H4 (cell line): ENCODE measurements around the gene TERT. TPM values are rescaled to one million over a fixed set of nuclear protein-coding genes. Genes with fewer than 3 reads are reported as not detected.

Experiments
- DNase-seq: peaks from one replicate; pipeline ENCODE4 v3.0.0-alpha.2; 2015; ENCODE audit warnings: low spot score
- total RNA-seq: library from RNA; depleted of rRNA; stranded (reverse); fragments of >200 nt; shearing (Covaris generic); gene quantifications from 2 replicates; pipeline ENCODE4 v1.2.3, GENCODE V29; 2014

TERT gene
- total RNA-seq, 1 experiment from 2014 or later, result 0.23 TPM

- DNase-seq, result no peak
Measured at GRCh38 chr5:1318659-1319251, 23.9 kb upstream of the TERT start.

GRCh38 chr5:1317921-1318565 lies 23.2 kb upstream of the TERT start:
- no peak for DNase-seq

- no peak for DNase-seq
Measured at GRCh38 chr5:1316588-1317340, 21.9 kb upstream of the TERT start.

- no peak for DNase-seq
Measured at GRCh38 chr5:1315709-1316587, 21.1 kb upstream of the TERT start.

GRCh38 chr5:1315018-1315708 lies 20.3 kb upstream of the TERT start:
- DNase-seq, result no peak

- no peak for DNase-seq
Measured at GRCh38 chr5:1314564-1314982, 19.7 kb upstream of the TERT start.

GRCh38 chr5:1312993-1313833 lies 18.3 kb upstream of the TERT start:
- DNase-seq, result no peak

- DNase-seq, result no peak
Measured at GRCh38 chr5:1312206-1312605, 17.3 kb upstream of the TERT start.

GRCh38 chr5:1311439-1312055 lies 16.7 kb upstream of the TERT start:
- no peak for DNase-seq

- no peak for DNase-seq
Measured at GRCh38 chr5:1310118-1310517, 15.2 kb upstream of the TERT start.

GRCh38 chr5:1304033-1304432 lies 9.2 kb upstream of the TERT start:
- no peak for DNase-seq

- DNase-seq, result no peak
Measured at GRCh38 chr5:1302258-1302657, 7.4 kb upstream of the TERT start.

- DNase-seq, result no peak
Measured at GRCh38 chr5:1300581-1301083, 5.8 kb upstream of the TERT start.

GRCh38 chr5:1299961-1300360 lies 5.1 kb upstream of the TERT start:
- no peak for DNase-seq

GRCh38 chr5:1299511-1299850 lies 4.6 kb upstream of the TERT start:
- DNase-seq, result no peak

GRCh38 chr5:1298723-1299510 lies 4.0 kb upstream of the TERT start:
- DNase-seq, result no peak

GRCh38 chr5:1298067-1298551 lies 3.2 kb upstream of the TERT start:
- DNase-seq, result no peak

GRCh38 chr5:1297243-1297642 lies 2.4 kb upstream of the TERT start:
- no peak for DNase-seq

- no peak for DNase-seq
Measured at GRCh38 chr5:1295650-1296037, 776 bp upstream of the TERT start.
